HG03571 (cell line): ENCODE measurements around the gene SPPL2B.

ENCODE experiments used
- ATAC-seq: cut with Tn5 transposase; IDR thresholded peaks from one replicate; pipeline ENCODE4 v1.9.1; 2021; ENCODE audit not compliant: unreplicated experiment

Gene SPPL2B

DNA sequence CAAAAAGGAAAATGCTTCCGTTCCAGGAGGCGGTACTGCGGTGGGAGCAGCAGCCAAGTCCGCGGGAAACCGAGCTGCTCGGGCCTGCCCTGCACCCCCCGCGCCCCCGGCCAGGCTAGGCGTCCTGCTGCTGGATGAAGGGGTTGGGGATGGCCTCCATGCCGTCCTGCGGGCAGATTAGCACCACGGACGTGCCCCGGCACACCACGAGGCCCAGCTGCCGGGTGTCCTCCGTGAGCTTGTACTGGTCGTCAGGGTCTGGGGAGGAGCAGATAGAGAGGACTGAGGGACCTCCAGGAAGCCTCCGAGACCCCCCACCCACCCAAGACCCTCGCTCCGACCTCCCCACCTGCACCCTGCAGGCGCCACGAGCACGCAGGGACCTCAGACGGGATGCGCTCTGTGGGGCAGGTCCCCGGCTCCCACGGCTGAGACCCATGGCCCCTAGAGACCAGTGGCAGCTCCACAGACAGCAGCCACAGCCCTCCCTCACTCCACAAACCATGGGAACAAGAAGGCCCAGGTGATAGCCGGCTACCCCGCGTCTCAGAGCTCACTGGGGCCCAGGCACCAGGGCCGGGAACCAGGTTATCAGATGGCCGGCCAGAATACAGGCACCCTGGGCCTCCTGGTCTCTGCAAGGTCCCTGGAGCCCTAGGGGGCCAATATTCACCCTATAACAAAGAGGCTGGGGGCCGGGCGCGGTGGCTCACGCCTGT, 6.8 kb upstream of the SPPL2B start:
- ATAC-seq, result no peak

DNA sequence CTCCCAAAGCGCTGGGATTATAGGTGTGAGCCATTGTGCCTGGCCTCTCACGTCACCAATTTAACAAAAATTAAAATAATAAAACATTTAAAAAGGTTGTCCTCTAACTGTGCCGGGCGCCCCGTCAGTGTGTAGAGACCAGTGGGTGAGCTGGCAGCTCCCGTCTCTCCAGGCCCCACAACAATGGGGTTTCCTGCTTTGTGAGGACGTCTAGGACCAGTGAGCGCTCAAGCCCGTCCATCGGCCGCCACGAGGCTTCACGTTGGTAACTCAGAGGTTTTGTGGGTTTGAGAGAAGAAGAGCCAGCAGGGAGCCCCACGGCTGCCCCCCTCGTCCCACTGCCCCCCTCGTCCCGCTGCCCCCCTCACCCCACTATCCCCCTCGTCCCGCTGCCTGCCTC, 4.8 kb upstream of the SPPL2B start:
- no peak for ATAC-seq

DNA sequence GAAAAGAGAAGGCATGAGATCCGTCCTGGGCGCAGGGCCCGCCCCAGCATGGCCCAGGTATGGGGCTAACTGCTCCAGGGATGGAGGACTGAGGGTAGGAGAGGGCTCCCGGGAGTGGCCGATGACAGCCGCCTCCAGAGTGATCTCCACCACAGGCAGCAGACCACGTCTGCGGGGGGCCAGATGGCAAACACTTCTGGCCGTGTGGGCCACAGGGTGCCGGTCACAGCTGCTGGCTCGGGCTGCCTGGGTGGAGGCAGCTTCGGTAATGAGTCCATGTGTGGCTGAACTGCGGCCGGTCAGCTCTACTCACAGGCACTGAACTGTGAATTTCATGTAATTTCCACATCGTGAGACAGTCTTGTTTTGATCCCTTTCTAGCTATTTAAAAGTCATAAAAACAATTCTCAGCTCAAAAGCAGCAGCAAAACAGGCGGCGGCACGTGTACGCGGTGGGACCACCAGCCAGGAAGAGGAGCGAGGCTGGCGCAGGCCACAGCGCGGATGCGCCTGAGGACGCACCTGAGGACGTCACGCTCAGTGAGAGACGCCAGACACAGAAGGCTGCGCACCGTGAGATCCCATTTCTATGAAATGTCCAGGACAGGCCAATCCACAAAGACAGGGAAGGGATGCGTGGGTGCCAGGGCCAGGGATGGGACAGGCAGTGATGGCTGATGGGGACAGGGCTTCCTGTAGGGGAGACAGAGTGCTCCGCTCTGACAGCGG, 4.1 kb upstream of the SPPL2B start:
- ATAC-seq, result no peak

GRCh38 chr19:2325281-2326046, 3.0 kb upstream of the SPPL2B start:
- no peak for ATAC-seq

GRCh38 chr19:2326699-2327360, 1.7 kb upstream of the SPPL2B start:
- ATAC-seq, result no peak

DNA sequence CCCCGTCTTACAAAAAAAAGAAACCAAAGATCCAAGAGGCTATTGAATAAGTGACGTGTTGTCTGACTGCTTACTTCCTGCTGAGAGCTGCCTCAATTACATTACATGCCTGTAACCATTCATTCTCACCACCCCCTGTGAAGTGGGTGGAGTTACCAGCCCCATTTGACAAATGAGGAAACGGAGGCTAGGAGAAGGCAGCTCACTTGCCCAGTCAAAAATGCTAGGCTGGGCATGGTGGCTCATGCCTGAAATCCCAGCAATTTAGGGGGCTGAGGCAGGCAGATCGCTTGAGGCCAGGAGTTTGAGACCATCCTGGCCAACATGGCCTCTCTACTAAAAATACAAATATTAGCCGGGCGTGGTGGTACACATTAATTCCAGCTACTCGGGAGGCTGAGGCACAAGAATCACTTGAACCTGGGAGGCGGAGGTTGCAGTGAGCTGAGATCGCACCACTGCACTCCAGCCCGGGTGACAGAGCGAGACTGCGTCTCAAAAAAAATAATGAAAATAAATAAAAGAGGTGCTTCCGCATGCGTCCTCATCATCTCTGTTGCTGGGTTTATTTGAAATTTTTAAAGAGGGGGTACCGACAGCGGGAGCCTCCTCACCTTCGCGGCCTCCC, 597 bp upstream of the SPPL2B start:
- no peak for ATAC-seq

DNA sequence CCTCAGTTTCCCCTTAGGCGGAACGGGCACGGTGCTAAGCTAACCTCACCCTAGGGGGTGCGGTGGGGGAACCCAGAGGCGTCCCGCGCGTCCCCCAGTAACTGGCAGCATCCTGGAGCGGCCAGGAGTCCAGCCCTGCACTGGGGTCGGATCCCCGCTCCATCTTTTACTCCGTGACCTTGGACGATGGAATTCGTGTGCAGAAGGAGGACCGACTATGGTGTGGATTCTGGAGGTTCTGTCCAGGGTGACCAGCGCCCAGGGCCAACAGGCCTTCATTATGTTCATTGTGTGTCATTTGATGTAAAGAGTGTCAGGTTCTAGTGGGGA, 630 bp downstream of the SPPL2B start:
- no peak for ATAC-seq

DNA sequence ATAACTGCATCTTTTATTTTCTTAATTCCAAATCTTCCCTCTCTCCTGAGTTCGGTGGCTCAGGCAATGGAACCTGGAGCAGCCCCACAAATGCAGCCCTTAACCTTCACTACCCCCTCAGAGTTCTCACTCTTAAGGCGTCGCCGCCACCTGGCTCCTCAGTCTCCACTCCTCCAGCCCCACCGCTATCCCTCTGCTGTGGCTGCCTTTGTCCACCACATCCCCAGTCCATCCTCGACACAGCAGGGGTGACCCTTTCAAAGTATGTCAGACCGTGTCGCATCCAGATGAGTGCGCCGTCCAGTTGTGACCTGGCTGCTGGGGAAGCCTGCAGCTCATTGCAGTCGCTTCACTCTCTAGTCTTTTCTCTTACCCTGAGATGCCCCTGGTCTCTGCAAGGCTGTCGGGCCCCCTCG, 1.0 kb downstream of the SPPL2B start:
- ATAC-seq, result no peak

- no peak for ATAC-seq
Measured at GRCh38 chr19:2330255-2330631, 1.8 kb downstream of the SPPL2B start.

DNA sequence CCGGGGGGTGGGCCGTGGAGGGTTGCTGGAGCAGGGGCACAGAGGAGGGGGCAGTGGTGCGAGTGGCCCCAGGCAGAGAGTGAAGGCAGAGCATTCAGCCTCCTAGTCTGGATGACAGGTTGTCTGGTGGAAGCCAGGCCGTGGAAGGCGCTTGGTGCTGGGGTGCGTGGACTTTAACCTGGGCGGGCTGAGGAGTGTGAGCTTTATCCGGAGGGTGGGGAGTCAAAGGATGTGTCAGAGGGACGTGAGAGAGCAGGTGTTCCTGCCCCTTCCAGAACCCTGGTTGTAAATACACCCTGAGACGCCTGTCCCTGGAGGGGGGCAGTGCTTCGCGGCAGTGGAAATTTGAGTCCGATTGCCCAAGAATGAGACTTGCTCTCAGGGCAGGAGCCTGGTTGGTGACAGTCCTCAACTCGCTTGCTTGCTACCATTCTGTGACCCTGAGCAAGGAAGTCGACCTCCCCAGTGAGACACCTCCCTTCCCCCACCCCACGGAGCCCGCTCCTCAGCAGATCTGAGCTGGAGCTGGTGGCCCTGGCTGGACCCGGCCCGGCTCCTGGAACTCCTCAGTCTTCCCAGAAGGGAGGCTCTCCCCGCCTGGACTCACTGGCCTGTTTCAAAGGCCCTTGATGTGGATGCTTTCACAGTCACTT, 2.3 kb downstream of the SPPL2B start:
- no peak for ATAC-seq

GRCh38 chr19:2331601-2332246, 3.2 kb downstream of the SPPL2B start:
- ATAC-seq, result no peak

- ATAC-seq, result no peak
Measured at GRCh38 chr19:2332341-2333026, 4.0 kb downstream of the SPPL2B start.

- no peak for ATAC-seq
Measured at GRCh38 chr19:2333027-2333806, 4.7 kb downstream of the SPPL2B start.

- ATAC-seq, result no peak
Measured at GRCh38 chr19:2333807-2334211, 5.3 kb downstream of the SPPL2B start.

DNA sequence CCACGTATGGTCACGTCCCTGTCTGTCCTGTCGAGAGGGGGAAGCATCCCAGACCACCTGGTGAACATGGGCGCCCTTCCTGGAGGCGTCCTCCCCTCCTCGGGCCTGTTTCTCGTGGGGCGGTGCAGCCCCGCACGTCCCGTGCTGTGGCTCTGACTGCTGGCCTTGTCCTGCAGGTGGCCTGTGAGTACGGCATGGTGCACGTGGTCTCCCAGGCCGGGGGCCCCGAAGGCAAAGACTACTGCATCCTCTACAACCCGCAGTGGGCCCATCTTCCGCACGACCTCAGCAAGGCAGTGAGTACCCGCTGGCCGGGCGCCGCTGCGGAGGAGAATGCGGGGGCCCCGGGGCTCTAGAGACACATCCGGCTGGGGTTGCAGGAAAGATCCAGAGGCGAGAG, 5.9 kb downstream of the SPPL2B start:
- no peak for ATAC-seq

DNA sequence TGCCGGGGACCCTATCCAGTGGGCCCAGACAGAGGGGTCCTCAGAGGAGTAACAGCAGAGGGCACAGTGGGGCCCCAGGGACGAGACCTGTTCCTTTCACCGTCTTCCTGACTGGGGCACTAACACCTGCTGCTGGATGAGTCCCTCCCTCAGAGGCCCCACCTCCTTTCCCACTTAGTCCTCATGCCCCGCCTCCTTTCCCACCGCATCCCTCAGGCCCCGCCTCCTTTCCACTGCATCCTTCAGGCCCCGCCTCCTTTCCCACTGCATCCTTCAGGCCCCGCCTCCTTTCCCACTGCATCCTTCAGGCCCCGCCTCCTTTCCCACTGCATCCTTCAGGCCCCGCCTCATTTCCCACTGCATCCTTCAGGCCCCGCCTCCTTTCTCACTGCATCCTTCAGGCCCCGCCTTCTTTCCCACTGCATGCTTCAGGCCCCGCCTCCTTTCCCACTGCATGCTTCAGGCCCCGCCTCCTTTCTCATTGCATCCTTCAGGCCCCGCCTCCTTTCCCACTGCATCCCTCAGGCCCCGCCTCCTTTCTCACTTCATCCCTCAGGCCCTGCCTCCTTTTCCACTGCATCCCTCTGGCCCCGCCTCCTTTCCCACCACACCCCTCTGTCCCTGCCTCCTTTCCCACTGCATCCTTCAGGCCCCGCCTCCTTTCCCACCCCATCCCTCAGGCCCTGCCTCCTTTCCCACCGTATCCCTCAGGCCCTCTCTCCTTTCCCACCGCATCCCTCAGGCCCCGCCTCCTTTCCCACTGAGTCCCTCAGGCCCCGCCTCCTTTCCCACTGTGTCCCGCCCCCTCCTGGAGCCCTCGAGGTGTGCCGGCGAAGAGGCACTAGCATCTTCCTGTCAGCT, 6.7 kb downstream of the SPPL2B start:
- no peak for ATAC-seq

DNA sequence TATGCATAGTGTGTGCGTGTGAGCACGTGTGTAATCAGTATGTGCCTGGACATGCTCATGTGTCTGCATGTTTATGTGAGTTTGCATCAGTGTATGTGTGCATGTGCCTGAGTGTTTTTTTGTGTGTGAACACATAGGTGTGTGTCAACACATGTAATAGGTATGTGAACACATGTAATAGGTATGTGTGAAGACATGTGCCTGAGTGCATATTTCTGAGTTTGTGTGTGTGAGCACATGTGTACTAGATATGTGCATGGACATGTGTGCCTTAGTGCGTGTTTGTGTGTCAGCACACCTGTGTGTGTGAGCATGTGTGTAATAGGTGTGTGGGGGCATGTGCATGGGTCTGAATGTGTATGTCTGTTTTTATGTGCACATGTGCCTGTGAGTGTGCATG, 7.4 kb downstream of the SPPL2B start:
- ATAC-seq, result no peak
